HS-27A (cell line): ENCODE data around the gene PLCB1.
"Not testable (repeated sequence)": the region's sequence is repeated elsewhere in the genome, so short reads cannot be mapped to it uniquely, and the experiment has no call there.

Source experiments
- DNase-seq: peaks from one replicate; pipeline ENCODE4 v3.0.0-alpha.2; 2012; ENCODE audit warnings: low read depth, missing footprints

PLCB1 gene

DNA sequence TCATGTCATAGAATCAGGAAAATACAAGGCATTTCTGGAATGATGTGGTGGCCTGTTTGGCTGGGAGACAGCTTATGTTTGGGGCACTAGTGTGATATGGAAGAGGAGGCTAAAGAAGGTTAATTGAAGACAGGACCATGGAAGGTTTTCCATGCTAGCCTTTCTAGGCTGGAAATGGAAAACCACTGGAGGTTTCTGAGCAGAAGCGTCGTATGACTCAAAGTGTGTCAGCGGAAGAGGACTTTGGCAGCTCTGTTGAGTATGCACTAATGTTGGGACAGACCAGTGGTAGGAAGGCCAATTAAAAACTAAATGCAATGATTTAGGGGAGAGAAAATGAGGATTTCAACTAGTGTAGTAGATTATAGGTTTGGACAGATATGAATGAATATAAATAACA is 413.1 kb downstream of the PLCB1 start:
- no peak for DNase-seq

DNA sequence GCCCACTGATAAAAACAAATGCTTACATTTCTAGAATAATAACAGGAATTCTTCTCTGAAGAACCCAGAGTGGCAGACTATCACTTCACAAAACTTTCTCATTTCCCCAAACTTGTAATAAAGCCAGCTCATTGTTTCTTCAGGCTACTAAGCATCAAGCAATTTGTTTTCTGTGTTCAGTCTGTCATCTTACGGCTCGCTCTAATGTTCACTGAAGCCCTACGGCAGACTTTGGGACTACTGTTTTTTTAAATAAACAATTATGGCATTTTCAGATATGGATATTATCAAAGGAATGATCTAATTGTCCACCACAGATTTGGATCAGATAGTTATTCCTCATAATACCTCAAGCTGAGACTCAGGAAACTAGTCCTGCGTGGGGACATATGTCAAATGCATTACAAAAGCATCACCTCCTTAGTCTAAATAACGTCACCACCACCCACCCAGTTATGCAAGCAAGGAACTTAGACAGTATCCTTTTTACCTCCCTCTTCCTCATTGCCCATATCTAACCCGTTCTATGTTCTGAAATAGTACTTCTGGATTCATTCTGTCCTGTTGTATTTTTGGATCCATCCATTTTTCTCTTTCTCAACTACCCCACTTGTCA is 415.1 kb downstream of the PLCB1 start:
- DNase-seq: no peak

DNA sequence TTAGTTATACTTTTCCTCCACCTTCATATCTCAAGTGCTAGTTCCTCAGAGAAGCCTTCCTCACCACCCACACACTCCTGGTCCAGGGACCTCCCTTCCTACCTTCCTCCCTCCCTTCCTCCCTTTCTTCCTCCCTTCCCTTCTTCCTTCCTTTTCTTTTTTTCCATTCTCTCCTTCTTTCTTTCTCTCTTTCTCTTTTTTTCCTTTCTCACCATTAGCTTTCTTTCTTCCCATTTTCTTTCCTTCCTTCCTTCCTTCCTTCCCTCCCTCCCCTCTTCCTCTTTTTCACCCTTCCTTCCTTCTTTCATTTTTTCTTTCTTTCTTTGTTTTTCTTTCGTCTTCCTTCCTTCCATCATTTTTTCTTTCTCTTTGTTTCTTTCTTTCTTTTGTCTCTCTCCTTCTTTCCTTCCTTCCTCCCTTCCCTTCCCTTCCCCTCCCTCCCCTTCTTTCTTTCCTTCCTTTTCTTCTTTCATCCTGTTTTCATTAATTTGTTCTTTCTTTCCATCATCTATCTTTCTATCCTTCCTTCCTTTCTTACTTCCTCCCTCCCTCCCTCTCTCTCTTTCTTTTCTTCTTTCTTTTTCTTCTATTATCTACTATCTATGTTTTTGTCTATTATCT is 416.0 kb downstream of the PLCB1 start:
- no peak for DNase-seq

DNA sequence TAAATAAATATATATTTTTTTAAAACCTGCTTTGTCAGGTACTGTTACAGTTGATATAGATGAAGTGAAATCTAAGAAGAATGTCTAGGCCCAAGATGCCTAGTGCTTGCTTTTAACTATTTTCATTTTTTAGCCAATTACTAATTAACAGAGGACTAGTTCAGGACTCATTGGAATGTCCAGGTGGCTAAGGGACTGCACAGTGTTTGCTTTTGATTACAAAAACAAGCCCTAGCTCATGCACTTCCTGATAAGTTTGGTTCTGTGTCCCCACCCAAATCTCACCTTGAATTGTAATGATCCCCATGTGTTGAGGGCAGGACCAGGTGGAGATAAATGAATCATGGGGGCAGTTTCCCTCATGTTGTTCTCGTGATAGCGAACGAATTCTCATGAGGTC is 417.1 kb downstream of the PLCB1 start:
- DNase-seq: no peak

DNA sequence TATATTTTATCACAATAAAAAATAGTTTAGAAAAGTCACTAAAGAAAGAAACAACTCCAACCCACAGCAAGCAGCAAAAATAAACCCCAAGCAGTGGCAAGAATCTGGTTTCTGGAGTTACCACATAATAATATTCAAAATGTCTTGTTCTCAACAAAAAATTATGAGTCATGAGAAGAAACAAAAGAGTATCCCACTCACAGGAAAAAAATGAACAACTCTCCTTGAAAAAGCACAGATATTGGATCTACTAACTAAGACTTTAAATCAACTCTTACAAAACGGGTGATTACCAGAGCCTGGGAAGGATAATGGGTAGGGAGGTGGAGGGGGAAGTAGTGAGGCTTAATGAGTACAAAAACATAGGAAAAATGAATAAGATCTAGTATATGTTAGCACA is 425.6 kb downstream of the PLCB1 start:
- no peak for DNase-seq

DNA sequence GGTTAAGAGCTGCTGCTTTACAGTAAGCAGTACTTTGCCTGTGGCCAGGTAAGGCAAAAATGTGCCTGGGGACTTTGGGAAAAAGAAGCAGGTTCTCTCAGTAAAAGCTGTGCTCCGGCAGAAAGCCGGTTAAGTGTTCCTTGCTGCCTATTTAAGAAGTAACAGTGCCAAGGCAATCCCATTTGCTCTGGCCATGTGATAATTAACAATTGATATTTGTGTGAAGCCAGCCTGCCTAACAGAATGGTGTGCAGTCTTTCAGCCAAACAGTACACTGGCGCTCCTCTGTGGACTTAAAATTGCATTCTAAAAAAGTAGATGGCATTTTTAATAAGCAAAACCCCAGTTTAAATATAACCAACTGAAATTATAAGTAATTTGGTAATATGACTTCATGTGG is 430.3 kb downstream of the PLCB1 start:
- no peak for DNase-seq

DNA sequence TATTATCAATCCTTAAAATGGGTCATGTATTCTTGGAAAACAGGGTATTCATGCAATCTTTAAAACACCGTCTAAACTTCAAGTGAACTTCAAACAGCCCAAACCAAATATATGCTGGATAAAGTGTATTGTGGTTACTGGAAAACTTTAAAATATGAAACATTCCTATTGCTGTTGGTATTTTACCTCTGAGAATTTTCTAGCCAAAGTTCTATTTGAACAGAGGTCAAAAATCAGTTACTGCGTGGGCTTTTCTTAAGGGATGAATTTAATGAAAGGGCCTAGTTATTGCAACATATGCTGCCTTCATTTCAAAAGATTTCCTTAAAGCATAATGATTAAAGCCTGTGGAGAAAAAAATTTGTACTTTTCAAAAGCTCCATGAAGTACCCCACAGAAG is 436.0 kb downstream of the PLCB1 start:
- no peak for DNase-seq

DNA sequence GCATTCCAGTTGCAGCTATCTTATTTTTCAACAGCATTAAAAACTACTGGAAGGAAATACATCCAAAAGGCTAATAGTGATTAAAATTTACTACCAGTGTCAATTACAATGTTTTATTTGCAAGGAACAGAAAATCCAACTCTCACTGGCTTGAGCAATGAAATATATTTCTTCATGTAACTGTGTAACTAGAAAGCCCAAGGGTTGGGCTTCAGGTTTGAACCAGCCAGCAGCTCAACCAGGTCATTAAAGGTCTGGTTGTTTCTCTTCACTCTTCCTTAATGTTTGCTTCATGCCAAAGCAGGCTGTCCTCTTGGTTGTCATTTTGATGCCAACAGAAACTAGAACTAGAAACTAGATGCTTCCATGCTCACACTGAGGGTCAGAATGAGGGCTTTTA is 437.7 kb downstream of the PLCB1 start:
- DNase-seq: no peak

DNA sequence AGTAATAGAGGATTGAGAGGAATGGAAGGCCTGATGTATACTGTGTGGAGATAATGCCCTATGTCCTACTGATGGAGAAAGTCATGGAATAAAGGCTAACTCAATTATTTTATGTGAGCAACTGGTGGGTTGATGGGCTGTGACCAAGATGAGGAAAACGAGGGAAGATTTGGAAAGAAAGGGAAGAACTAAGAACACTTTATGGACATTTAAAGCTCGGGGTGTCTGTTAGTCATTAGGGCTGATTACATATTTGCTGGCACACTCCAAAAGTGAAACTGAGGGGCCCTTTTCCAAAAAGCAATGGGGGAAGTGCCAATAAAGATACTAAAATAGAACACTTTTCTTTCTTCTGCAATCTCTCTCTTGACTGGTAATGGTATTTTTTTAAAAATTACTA is 439.5 kb downstream of the PLCB1 start:
- DNase-seq: no peak

DNA sequence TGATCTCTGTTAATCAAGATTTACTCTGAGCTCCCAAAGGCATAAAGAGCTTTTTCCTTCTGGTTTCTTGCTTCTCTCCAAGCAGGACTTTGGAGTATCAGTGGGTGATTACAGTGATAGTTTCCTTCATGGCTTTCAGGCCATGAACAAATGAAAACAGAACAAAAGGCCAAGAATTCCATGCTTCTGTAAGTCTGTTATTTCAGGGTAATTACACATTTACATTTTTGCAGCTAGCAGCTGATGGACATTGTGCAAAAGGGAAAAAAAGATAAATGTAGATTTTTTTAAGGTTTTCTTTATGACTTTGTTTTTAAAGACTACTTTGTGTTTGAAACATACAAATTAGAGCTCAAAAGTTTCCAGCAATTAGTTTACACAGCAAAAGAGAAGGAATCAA is 441.6 kb downstream of the PLCB1 start:
- DNase-seq: no peak

DNA sequence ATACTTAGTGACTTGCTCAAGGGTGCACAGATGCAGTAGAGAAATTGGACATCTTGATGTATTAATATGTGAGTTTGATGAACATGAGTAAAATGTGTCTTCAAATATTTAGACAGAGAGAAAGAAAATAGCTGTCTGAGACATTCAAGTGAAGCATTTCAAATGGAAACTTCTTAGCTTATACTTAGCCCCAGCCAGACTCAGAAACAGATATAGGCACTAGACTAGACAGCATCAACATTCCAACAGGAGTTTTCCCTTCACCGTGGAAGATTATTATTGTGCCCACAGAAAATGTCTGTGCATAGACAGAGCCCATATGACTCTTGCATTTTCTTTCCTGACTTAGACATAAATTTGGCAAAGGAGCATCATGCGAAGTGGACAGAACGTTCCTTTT is 443.0 kb downstream of the PLCB1 start:
- DNase-seq: no peak

DNA sequence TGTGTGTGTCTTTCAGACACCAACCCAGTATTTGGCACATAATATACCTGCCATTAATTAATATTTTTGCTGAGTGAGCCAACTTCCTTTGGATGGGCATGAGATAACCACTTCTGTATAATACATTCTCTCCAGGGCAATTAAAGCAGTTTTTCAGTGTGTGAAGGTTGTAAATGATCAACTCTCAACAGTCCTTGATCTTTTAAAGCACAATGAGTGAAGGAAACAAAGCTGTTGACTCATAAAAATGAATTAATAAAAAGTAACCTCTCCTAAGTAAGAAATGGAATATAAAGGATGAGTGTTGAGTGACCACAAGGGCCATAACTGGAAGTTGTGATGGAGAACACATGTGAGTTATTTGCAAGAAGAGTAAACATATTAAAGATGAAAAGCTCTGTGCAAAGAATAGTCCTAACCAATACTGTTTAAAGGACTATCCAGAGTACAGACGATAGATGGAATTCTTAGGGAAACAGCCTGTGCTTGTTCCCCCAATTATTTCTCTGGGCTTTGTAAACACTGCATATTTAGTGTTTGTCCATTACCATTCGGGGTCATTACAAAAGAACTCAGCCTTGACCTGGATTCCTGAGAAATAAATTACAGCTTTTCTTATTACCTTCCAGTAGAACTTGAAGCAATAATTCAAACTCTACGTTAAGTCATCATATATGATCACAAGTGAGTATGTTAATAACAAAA is 446.2 kb downstream of the PLCB1 start:
- no peak for DNase-seq

DNA sequence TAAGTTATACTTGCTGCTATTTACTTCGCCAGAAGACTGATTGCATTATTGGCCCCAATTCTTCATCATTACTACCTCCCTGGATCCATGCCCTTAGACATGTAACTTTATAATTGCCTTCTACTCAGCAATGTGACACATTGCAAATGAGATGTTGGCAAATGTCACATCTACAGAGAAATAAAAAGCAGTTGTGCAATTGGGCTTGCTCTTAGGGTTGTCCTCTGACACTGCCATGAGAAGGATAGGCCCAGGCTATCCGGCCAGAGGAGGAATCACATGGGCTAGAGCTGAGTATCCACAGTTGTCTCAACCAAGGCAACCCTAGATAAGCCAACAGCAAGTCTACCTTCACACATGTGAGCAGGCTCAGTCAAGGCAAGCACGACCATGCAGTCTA is 447.0 kb downstream of the PLCB1 start:
- DNase-seq: no peak

DNA sequence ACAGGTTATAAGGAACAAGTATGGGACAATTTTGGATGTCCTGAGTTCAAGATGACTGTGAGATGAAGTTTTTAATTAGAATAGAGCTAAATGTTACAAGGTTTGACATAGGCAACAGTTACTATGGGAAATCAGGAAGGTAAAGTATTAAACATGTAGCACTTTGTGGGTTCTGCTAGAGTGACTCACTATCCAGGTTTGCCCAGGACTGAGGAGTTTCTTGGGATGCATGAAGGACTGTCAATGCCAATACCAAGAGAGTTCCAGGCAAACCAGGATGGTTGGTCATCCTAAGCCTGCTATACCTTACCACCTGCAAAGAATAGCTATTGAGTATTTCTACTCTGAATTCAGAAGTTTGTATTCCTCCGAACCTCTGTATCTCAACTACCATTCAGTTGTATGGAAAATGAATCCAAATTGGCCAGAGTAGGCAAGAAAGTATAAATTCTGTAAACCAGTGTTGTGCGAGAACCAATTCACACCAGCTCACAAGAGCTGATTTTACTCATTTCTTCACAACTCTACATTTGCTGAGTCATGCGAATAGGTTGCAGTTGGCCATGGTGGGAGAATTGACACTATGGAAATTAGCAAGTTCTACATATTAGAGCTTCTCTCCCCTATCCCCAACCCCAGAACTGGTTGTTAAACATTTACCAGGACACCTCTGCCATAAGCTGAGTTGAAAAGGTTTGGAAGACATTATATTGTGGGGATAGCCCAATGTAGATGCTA is 449.5 kb downstream of the PLCB1 start:
- no peak for DNase-seq

DNA sequence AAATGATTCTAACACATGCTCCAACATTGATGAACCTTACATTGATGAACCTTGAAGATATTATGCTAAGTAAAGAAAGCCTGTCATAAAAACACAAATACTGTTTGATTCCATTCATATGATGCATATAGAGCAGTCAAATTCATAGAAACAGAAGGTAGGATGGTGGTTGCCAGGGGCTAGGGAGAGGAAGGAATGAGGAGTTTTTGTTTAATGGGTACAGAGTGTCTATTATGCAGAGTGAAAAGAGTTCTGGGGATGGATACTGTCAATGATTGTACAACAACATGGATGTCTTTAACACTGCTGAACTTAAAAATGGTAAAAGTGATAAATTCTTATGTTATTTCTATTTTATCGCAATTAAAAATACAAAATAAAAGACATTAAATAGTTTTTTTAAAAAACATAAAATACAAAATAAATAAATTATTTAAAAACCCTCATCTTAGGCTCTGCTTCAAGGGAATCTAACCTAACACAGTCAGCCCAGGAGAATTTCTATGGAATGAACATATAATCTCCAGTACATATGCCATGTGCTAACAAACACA is 451.0 kb downstream of the PLCB1 start:
- DNase-seq: no peak

DNA sequence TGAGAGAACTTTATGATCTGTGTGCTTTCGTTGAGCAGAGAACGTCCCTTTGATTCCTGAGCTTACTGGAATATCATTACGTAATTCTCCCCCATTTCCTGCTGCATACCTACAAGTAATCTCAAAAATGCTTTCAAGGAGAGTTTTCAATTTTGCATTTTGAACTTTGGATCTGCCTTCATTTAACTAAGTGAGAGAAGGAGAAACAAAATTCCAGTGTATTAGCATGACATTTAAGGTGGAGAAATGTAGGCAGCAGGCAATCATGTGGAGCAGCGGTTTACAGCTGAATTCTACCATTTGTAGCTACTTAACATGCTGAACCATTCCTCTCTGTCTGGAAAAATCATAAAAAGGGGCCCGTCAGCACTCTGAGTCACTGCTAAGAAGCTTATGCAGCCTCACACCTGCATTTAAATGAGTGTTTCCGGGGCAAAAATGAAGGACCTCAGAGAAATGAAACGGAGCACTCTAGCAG is 451.5 kb downstream of the PLCB1 start:
- DNase-seq: no peak

DNA sequence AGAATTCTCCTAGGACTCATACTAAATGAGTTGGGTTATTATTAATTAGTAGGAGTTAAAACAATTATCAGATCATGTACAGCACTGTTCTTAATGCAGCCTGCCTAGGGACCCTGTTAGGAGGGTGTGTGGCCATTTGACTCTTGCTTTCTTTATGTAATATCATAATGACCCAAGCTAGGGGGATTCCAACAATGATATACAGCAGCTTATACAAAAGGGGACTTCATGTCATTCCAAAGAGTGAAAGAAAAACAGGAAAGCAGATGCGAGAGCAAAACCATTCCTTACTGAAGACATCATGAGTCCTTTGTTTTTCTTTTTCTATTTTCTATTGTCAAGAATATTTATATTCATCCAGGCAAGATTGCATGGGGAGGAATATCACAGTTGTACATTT is 455.2 kb downstream of the PLCB1 start:
- no peak for DNase-seq

DNA sequence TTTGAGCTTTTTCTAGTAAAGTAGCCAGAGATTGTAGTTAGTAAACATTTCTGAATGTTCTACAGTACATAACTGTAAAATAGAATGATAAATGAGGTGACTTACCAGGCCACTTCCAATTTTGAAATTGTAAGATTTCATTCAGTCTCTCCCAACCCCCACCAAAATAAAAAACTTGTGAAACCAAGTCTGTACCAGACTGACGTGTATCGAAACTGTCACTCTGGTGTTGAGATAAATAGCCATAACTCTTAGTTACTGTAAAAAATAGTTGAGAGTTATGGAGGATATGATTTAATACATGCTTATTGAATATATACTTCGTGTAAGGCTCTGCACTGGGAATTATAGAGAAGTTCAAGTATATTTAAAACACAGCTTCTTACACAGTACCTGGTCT is 455.7 kb downstream of the PLCB1 start:
- no peak for DNase-seq

DNA sequence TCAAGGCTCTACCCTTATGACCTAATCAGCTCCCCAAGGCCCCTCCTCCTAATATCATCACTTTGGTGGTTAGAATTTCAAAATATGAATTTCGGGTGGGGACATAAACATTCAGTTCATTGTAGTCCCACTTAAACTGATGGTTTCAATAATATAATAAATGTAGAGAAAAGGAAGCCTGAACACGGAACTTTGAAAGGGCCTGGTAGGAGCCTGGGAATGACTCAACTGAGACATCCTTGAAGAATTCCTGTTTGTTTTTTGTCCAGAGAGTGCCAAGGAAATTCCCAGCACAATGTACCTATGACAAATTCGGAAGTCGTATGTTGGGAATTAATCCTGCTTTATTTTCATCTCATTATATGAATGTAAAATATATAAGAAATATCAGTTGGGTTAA is 457.9 kb downstream of the PLCB1 start:
- DNase-seq: no peak

DNA sequence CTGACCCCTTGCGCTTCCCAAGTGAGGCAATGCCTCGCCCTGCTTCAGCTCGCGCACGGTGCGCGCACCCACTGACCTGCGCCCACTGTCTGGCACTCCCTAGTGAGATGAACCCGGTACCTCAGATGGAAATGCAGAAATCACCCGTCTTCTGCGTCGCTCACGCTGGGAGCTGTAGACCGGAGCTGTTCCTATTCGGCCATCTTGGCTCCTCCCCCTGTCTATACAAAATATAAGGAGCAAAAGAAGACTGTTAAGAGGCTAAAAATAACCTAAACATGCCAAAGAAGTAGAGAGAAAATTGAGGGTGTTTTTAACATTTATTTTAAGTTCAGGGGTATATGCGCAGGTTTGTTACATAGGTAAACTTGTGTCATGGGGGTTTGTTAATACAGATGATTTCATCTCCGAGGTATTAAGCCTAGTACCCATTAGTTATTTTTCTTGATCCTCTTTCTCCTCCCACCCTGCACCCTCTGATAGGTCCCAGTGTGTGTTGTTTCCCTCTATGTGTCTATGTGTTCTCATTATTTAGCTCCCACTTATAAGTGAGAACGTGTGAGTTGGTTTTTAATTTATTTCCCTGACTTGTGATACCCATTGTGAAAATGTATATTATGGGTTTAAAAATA is 469.0 kb downstream of the PLCB1 start:
- not testable (repeated sequence) for DNase-seq

DNA sequence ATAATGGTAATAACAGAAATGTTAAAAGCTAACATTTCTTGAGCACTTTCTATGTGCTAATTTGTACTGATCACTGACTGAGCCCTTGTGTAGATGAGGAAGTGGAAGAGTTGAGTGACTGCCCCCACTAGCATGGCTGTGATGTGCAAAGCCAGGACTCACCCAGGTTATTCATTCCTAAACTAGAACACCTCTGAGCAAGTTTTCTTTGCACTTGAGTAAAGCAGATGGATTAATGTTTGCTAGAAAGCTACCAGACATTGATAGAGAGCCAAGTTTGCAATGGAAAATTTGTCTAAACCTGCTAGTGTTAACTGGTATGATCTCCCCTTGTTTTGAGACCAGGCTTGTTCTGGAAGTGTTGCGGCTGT is 469.5 kb downstream of the PLCB1 start:
- no peak for DNase-seq
